Spleen (tissue), 11 donors: ENCODE results near the gene CNTNAP2. TPM values are rescaled to one million over a fixed set of nuclear protein-coding genes. Genes with fewer than 3 reads are reported as not detected.

Experiments
- DNase-seq: peaks from one replicate; pipeline ENCODE4 v3.0.0-alpha.2; 2020
- H3K27ac ChIP-seq, 8 donors: fragments of 200-600 bp; sonication (generic) in 7 of 8; 1 replicate in 4 of 8; 2 replicates in 4 of 8; pipeline versions ENCODE4 v1.5.0 to v1.8.0; 2016 to 2021; ENCODE audit warnings: inconsistent platforms in 4 of 8, mild to moderate bottlenecking in 4 of 8, moderate library complexity in 1 of 8
- H3K27me3 ChIP-seq, 7 donors: fragments of 200-600 bp; sonication (generic) in 6 of 7; replicated peaks in 1 of 7; 1 replicate in 4 of 7; 2 replicates in 3 of 7; pipeline versions ENCODE4 v1.5.0 to v1.8.0; 2016 to 2021; ENCODE audit warnings: inconsistent platforms in 3 of 7, mild to moderate bottlenecking in 1 of 7
- H3K36me3 ChIP-seq, 6 donors: fragments of 200-600 bp; sonication (generic) in 5 of 6; 1 replicate in 4 of 6; 2 replicates in 2 of 6; pipeline versions ENCODE4 v1.5.0 to v1.8.0; 2016 to 2021; ENCODE audit warnings: inconsistent platforms in 2 of 6
- H3K4me1 ChIP-seq, 6 donors: fragments of 200-600 bp; sonication (generic) in 5 of 6; 1 replicate in 3 of 6; 2 replicates in 3 of 6; pipeline versions ENCODE4 v1.5.0 to v1.8.0; 2016 to 2021; ENCODE audit warnings: inconsistent platforms in 3 of 6
- H3K4me3 ChIP-seq, 8 donors: fragments of 200-600 bp; sonication (generic) in 7 of 8; 1 replicate in 4 of 8; 2 replicates in 4 of 8; pipeline versions ENCODE4 v1.5.0 to v1.8.0; 2016 to 2021; ENCODE audit warnings: inconsistent platforms in 4 of 8, mild to moderate bottlenecking in 4 of 8, moderate library complexity in 2 of 8
- H3K9me3 ChIP-seq, 8 donors: fragments of 200-600 bp; sonication (generic) in 7 of 8; 1 replicate in 4 of 8; 2 replicates in 4 of 8; pipeline versions ENCODE4 v1.5.0 to v1.8.0; 2016 to 2021; ENCODE audit warnings: inconsistent platforms in 4 of 8
- POLR2A ChIP-seq, 3 donors: fragments of 450-650 bp; IDR thresholded peaks; one replicate each; pipeline ENCODE4 v1.5.1; 2017; ENCODE audit warnings: antibody characterized with exemption in 3 of 3, mild to moderate bottlenecking in 1 of 3
- POLR2AphosphoS5 ChIP-seq, 3 donors: sonication (generic); formaldehyde crosslinking; IDR thresholded peaks; one replicate each; pipeline ENCODE4 v1.5.1; 2017; ENCODE audit warnings: antibody characterized with exemption in 3 of 3
- WGBS, 5 donors: extraction: QIAGEN DNeasy Blood & Tissue Kit in 3 of 5; methylation state at CpG; one replicate each; pipeline versions ENCODE4 v1.1.5 to v1.1.7; 2013 to 2018; 5-methylcytosine and 5-hydroxymethylcytosine counted together
- intact Hi-C: fragments of 100-400 bp; cut with DNase I; formaldehyde crosslinking; loops from one replicate; pipeline ENCODE4 v1.15.0; 2023; ENCODE audit warnings: low total_unique reads
- polyA plus RNA-seq, 3 donors: library from polyadenylated mRNA; stranded (reverse); fragments of 200-250 nt; gene quantifications; one replicate each; pipeline ENCODE4 v1.2.1, GENCODE V29; 2013
- total RNA-seq, 7 donors: library from RNA; depleted of rRNA in 3 of 7; stranded (reverse); fragments of >200 nt in 3 of 7; fragmentation: NEBNext Ultra II Directional in 4 of 7; extraction: Animal tissue kit (Norgen Biotek cat#: 25700) in 4 of 7; gene quantifications; one replicate each; pipeline versions ENCODE4 v1.1.0 to v1.2.1, GENCODE V29; 2016 to 2021
- TF ChIP-seq, protein P1 (sequence below), 11 experiments: fragments of 200-600 bp in 7 of 11; fragments of 450-650 bp in 4 of 11; sonication (generic) in 4 of 11; IDR thresholded peaks in 8 of 11; conservative IDR thresholded peaks in 3 of 11; 1 replicate in 7 of 11; 2 replicates in 4 of 11; pipeline versions ENCODE4 v1.4.0 to v1.8.0; 2016 to 2021; ENCODE audit warnings: antibody characterized with exemption in 11 of 11, inconsistent platforms in 4 of 11, mild to moderate bottlenecking in 1 of 11
- donor health status: healthy with polysubstance abuse.
- donor health status: DM: no; HTN: no; CAD: no; lungs with moderate emphysema.
- donor health status: DM: no; HTN: no; CAD: no.
- donor health status: Bipolar disorder and iron deficiency.
- donor health status: healthy.
- donor health status: DM: no; HTN: no; CAD: no.
- donor health status: DM: yes; HTN: yes; CAD: no.

Gene CNTNAP2
- total and polyA plus RNA-seq, 10 donors, result 0.13 to 2.0 (median 0.82) TPM

DNA sequence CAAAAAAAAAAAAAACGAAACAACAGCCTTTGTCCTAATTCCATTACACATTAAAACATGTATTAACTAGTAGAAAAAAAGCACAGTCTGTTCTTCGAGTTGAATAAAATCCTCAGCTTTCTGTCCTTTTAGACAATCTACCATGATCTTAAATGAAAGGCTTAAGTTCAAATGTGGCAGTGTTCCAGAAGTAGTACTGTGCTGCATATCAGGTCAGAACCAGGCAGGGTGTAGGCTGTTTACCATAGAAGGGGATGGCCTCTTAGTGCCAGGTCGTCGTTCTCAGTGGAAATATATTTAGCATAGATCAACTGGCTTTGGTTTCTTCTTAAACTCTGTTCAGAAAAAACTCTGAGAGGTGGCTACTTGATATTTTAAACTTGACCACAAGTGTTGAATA, 612.0 kb downstream of the CNTNAP2 start:
- no peaks in the 10 kb centered on the region for H3K4me1 ChIP-seq
- intact Hi-C loops, result no loop called here
- no peak overlapping the region for H3K4me3 ChIP-seq
- WGBS, 5 donors, result 56 to 70% (median 64%) methylated on average over 4 of the region's 4 CpGs
- H3K9me3 ChIP-seq, result no peaks in the 10 kb centered on the region
- H3K27me3 ChIP-seq, result no peaks in the 10 kb centered on the region
- no peak for DNase-seq
- TF ChIP-seq, protein P1, sequence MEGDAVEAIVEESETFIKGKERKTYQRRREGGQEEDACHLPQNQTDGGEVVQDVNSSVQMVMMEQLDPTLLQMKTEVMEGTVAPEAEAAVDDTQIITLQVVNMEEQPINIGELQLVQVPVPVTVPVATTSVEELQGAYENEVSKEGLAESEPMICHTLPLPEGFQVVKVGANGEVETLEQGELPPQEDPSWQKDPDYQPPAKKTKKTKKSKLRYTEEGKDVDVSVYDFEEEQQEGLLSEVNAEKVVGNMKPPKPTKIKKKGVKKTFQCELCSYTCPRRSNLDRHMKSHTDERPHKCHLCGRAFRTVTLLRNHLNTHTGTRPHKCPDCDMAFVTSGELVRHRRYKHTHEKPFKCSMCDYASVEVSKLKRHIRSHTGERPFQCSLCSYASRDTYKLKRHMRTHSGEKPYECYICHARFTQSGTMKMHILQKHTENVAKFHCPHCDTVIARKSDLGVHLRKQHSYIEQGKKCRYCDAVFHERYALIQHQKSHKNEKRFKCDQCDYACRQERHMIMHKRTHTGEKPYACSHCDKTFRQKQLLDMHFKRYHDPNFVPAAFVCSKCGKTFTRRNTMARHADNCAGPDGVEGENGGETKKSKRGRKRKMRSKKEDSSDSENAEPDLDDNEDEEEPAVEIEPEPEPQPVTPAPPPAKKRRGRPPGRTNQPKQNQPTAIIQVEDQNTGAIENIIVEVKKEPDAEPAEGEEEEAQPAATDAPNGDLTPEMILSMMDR (IDR thresholded peaks at IDR 0.05 in 8 of 11, conservative IDR thresholded peaks at IDR 0.05 in 3 of 11), result no peak
- TF ChIP-seq POLR2A (IDR thresholded peaks at IDR 0.05) (no peak), POLR2AphosphoS5 (IDR thresholded peaks at IDR 0.05) (no peak)
- H3K36me3 ChIP-seq, result no peaks in the 10 kb centered on the region
- no peak overlapping the region for H3K27ac ChIP-seq

DNA sequence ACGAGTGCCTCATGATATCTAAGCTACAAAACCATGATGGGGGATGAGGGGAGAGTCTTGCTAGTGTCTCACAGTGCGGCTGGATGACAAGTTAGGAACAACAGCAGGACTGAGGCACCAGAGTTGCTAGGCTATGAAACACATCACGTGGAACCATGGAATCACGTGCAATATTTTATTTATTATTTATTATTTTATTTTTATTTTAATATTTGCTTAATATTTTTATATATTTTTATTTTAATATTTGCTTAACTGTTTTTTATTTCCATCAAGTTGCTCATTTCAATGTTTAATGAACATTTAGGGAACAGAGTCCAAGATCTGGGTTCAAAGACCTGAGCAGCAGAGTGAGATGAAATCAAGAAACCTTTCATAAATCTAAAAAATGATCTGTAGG, 614.6 kb downstream of the CNTNAP2 start:
- 78 to 86% (median 79%) methylated on average over 4 of the region's 4 CpGs for WGBS, 5 donors
- no peak for DNase-seq
- Histone ChIP-seq H3K4me3 (no peak overlapping the region), H3K4me1 (no peaks in the 10 kb centered on the region), H3K9me3 (no peaks in the 10 kb centered on the region), H3K36me3 (no peaks in the 10 kb centered on the region), H3K27ac (no peak overlapping the region), H3K27me3 (no peaks in the 10 kb centered on the region)
- TF ChIP-seq POLR2AphosphoS5 (IDR thresholded peaks at IDR 0.05) (no peak), POLR2A (IDR thresholded peaks at IDR 0.05) (no peak)
- TF ChIP-seq, protein P1 (IDR thresholded peaks at IDR 0.05 in 8 of 11, conservative IDR thresholded peaks at IDR 0.05 in 3 of 11), result no peak
- intact Hi-C loops, result no loop called here

- H3K4me1 ChIP-seq, result no peaks in the 10 kb centered on the region
- no peak for DNase-seq
- H3K27me3 ChIP-seq, result no peaks in the 10 kb centered on the region
- no peak for TF ChIP-seq POLR2AphosphoS5 (IDR thresholded peaks at IDR 0.05)
- H3K9me3 ChIP-seq, result peaks cover 0 to 38% (median 33%) of the 10 kb centered on the region in 8 donors
- no peaks in the 10 kb centered on the region for H3K36me3 ChIP-seq
- H3K27ac ChIP-seq, result no peak overlapping the region
- 65 to 76% (median 72%) methylated on average over 2 of the region's 2 CpGs for WGBS, 5 donors
- no peak overlapping the region for H3K4me3 ChIP-seq
- intact Hi-C loops, result no loop called here
These were observed 619.4 kb downstream of the CNTNAP2 start for GRCh38 chr7:146735992-146736391.

- Histone ChIP-seq H3K27me3 (no peaks in the 10 kb centered on the region), H3K4me1 (no peaks in the 10 kb centered on the region), H3K4me3 (no peak overlapping the region), H3K27ac (no peak overlapping the region), H3K9me3 (peaks cover 0 to 44% (median 39%) of the 10 kb centered on the region in 8 donors), H3K36me3 (no peaks in the 10 kb centered on the region)
- TF ChIP-seq POLR2AphosphoS5 (IDR thresholded peaks at IDR 0.05), result no peak
- TF ChIP-seq, protein P1 (IDR thresholded peaks at IDR 0.05 in 8 of 11, conservative IDR thresholded peaks at IDR 0.05 in 3 of 11), result no peak
- no peak for TF ChIP-seq POLR2A (IDR thresholded peaks at IDR 0.05)
- intact Hi-C loops, result no loop called here
- DNase-seq, result no peak
- WGBS, 5 donors, result 81 to 91% (median 86%) methylated on average over 5 of the region's 5 CpGs
These were observed 620.0 kb downstream of the CNTNAP2 start for GRCh38 chr7:146736446-146737190.
